Measurements from ENCODE around the gene CACNA1F. TPM values are rescaled to one million over a fixed set of nuclear protein-coding genes. Genes with fewer than 3 reads are reported as not detected.

The CACNA1F gene
- total RNA-seq, 1 donor from 2014 or later: 0.12 TPM

DNA sequence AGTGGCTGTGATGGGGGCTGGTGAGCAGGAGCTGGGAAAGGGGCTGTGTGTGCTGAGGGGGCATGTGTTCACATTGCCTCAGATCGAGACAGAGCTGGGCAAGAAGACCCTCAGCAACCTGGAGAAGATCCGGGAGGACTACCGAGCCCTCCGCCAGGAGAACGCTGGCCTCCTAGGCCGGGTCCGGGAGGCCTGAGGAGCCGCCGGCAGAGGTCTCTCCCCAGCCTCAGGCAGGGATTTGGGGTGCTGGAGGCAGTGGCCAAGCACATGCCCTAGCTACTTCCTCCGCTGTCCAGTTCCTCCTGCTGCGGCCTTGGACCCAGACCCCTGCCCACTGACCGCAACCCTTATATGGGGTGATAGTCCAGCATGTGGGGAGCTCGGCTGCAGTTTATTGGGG is 16.9 kb upstream of the CACNA1F start:
- TF ChIP-seq, protein P1, sequence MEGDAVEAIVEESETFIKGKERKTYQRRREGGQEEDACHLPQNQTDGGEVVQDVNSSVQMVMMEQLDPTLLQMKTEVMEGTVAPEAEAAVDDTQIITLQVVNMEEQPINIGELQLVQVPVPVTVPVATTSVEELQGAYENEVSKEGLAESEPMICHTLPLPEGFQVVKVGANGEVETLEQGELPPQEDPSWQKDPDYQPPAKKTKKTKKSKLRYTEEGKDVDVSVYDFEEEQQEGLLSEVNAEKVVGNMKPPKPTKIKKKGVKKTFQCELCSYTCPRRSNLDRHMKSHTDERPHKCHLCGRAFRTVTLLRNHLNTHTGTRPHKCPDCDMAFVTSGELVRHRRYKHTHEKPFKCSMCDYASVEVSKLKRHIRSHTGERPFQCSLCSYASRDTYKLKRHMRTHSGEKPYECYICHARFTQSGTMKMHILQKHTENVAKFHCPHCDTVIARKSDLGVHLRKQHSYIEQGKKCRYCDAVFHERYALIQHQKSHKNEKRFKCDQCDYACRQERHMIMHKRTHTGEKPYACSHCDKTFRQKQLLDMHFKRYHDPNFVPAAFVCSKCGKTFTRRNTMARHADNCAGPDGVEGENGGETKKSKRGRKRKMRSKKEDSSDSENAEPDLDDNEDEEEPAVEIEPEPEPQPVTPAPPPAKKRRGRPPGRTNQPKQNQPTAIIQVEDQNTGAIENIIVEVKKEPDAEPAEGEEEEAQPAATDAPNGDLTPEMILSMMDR (conservative IDR thresholded peaks at IDR 0.05; ENCODE audit: low read depth, low read length): no peak
- no peak overlapping the region for H3K4me3 ChIP-seq (ENCODE audit: low read depth, low read length)
- DNase-seq (ENCODE audit: low read depth): no peak

DNA sequence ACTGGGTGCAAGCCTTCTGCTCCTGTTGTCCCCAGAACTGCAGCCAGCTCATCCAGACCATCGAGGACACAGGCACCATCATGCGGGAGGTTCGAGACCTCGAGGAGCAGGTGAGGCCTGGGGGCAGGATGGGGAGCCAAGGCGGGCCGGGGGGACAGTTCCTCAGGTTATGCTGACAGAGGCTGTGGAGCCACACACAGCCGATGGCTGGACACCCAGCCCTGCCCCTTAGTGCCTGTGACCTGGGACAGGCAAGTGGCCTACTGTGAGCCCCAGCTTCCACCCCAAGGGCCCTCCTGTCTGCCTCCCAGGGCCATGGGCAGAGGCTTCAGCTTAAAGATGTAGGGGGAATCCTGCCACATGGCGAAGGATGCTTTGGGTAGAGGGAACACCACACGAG is 16.5 kb upstream of the CACNA1F start:
- no peak overlapping the region for H3K4me3 ChIP-seq (ENCODE audit: low read depth, low read length)
- TF ChIP-seq, protein P1 (conservative IDR thresholded peaks at IDR 0.05; ENCODE audit: low read depth, low read length): no peak
- no peak for DNase-seq (ENCODE audit: low read depth)

DNA sequence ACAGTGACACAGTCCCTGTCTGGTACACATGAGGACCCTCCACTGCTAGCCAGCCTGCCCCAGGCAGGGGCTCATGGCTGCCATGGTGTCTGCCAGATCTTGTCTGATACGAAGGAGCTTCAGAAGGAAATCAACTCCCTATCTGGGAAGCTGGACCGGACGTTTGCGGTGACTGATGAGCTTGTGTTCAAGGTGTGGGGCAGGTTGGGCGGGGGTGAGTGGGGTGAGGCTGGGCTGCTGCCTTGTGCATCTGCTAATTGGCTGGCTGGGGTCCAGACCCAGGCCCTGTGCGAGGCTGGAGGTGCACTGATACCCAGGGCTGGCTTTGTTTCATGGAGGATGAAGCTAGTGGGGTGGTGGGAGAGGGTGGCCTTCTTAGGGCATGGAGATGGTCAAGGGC is 15.9 kb upstream of the CACNA1F start:
- DNase-seq (ENCODE audit: low read depth): no peak
- TF ChIP-seq, protein P1 (conservative IDR thresholded peaks at IDR 0.05; ENCODE audit: low read depth, low read length): no peak
- no peak overlapping the region for H3K4me3 ChIP-seq (ENCODE audit: low read depth, low read length)

DNA sequence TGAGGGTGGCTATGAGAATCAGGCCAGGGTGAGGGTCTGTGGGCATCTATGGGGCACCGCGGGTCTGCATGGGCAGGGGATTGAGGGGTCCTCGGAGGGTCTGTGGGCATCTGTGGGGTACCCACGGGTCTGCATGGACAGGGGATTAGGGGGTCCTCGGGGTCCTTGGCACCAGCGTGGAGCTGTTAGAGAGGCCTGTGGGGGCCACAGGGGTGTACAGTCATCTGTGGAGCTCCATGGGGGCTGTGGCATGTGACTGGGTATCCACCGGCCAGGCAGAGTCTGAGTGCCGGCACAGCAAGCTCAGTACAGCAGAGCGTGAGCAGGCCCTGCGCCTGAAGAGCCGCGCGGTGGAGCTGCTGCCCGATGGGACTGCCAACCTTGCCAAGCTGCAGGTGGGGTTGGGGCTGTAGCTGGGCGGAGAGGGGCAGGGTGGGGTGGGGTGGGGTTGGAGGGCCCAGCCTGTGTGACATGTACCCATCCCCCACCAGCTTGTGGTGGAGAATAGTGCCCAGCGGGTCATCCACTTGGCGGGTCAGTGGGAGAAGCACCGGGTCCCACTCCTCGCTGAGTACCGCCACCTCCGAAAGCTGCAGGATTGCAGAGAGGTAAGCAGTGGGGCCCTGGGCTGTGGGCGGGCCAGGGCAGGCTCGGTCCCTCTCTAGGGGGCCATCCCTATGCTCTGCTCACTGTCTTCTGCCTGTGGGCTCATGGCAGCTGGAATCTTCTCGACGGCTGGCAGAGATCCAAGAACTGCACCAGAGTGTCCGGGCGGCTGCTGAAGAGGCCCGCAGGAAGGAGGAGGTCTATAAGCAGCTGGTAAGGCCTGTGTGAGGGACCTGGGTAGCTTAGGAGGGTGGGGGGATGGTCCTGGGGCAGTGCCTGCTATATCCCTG is 15.0 kb upstream of the CACNA1F start:
- TF ChIP-seq, protein P1 (conservative IDR thresholded peaks at IDR 0.05; ENCODE audit: low read depth, low read length): no peak
- DNase-seq (ENCODE audit: low read depth): no peak
- H3K4me3 ChIP-seq (ENCODE audit: low read depth, low read length): no peak overlapping the region

DNA sequence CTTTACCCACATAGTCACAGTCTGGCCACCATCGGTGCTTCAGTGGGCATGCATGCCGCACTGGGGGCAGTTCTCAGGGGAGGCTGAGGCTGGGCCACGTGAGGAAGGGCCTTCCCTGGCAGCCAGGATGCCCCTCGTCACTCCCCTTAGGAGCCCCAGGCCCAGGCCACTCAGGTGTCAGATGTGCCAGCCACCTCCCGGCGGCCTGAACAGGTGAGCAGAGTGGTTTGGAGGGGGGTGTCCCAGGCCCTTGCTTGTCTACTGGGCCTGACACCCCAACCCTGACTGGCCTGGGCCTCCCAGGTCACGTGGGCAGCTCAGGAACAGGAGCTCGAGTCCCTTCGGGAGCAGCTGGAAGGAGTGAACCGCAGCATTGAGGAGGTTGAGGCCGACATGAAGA is 14.2 kb upstream of the CACNA1F start:
- TF ChIP-seq, protein P1 (conservative IDR thresholded peaks at IDR 0.05; ENCODE audit: low read depth, low read length): no peak
- no peak overlapping the region for H3K4me3 ChIP-seq (ENCODE audit: low read depth, low read length)
- DNase-seq (ENCODE audit: low read depth): no peak

DNA sequence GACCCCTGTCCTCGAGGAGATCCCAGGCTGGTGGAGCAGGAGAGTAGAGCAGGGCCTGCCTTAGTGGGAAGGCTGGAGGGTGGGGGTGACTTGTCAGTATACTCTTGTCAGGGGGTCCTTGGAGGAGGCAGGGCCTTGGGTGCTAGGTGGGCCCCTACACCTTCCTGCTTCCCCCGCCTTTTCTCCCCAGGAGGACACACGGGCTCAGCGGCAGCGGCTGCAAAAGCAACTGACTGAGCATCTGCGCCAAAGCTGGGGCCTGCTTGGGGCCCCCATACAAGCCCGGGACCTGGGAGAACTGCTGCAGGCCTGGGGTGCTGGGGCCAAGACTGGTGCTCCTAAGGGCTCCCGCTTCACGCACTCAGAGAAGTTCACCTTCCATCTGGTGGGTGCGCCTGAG is 13.4 kb upstream of the CACNA1F start:
- H3K4me3 ChIP-seq (ENCODE audit: low read depth, low read length): no peak overlapping the region
- TF ChIP-seq, protein P1 (conservative IDR thresholded peaks at IDR 0.05; ENCODE audit: low read depth, low read length): no peak
- DNase-seq (ENCODE audit: low read depth): no peak

DNA sequence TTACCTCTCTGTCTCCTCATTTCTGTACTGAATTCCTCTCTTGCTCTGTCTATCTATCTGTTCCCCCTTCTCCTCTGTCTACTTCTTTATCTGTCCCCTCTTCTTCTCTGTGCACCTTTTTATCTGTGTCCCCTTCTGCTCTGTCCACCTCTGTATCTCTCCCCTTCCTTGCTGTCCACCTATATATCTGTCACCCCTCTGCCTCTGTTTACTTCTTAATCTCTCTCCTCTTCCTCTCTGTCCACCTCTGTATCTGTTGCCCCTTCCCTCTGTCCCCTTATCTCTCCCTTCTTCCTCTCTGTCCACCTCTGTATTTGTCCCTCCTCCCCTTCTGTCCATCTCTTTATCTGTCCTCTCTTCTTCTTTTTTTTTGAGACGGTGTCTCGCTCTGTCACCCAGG is 11.1 kb upstream of the CACNA1F start:
- H3K4me3 ChIP-seq (ENCODE audit: low read depth, low read length): no peak overlapping the region
- no peak for DNase-seq (ENCODE audit: low read depth)
- TF ChIP-seq, protein P1 (conservative IDR thresholded peaks at IDR 0.05; ENCODE audit: low read depth, low read length): no peak

Data from epithelial cell of proximal tubule (primary cell).